ENCODE results near the gene KL. TPM values are rescaled to one million over a fixed set of nuclear protein-coding genes. Genes with fewer than 3 reads are reported as not detected.

Gene KL
- total RNA-seq, 1 donor from 2014 or later = 3.6 TPM

DNA sequence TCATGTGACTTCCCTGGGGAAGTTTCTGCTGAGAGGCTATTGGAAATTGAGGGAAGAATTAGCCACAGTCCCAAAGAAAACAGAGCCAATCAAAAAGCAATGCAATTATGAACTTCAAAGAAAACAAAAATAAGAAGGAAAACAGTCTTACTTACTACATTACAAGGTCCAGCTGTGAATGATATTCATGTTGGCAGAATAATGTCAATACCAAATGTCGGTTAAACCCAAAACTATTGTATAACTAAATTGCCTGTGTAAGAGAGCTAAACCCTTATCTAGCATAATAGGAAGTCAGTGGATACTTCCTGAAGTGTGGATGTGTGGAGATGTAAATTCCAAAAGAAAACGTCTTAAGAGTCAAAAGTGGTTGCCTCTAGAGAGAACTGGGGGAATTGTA, 12.4 kb downstream of the KL start:
- Mint-ChIP-seq H3K36me3 (no peaks in the 10 kb centered on the region), H3K27ac (no peak overlapping the region), H3K9me3 (peaks cover 6% of the 10 kb centered on the region), H3K27me3 (peaks cover 11% of the 10 kb centered on the region), H3K4me3 (no peak overlapping the region), H3K4me1 (ENCODE audit: unreplicated experiment) (no peaks in the 10 kb centered on the region)
- no peak for DNase-seq (ENCODE audit: extremely low spot score, unreplicated experiment)
- TF ChIP-seq, protein P1, sequence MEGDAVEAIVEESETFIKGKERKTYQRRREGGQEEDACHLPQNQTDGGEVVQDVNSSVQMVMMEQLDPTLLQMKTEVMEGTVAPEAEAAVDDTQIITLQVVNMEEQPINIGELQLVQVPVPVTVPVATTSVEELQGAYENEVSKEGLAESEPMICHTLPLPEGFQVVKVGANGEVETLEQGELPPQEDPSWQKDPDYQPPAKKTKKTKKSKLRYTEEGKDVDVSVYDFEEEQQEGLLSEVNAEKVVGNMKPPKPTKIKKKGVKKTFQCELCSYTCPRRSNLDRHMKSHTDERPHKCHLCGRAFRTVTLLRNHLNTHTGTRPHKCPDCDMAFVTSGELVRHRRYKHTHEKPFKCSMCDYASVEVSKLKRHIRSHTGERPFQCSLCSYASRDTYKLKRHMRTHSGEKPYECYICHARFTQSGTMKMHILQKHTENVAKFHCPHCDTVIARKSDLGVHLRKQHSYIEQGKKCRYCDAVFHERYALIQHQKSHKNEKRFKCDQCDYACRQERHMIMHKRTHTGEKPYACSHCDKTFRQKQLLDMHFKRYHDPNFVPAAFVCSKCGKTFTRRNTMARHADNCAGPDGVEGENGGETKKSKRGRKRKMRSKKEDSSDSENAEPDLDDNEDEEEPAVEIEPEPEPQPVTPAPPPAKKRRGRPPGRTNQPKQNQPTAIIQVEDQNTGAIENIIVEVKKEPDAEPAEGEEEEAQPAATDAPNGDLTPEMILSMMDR (conservative IDR thresholded peaks at IDR 0.05) = no peak

DNA sequence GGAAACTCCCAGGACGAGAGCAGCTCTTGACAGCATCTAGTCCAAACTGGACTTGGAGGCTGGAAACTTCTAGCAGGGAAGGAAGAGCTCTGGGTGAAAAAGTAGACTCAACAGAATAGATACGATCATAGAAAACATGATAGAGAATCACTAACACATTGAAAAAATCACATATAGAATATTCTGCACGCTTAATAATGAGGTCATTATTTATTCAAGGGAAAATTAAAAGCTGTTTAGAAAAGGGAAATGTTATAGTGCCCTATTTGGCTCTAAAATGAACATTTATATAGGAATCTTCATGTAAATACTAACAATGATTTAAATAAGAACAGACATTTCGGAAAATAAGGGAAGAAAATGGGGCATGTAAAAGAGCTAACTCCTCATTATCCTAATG, 15.1 kb downstream of the KL start:
- Mint-ChIP-seq H3K27me3 (peaks cover 3% of the 10 kb centered on the region), H3K4me3 (no peak overlapping the region), H3K9me3 (peaks cover 6% of the 10 kb centered on the region), H3K36me3 (no peaks in the 10 kb centered on the region), H3K4me1 (ENCODE audit: unreplicated experiment) (peaks cover 10% of the 10 kb centered on the region), H3K27ac (no peak overlapping the region)
- no peak for DNase-seq (ENCODE audit: extremely low spot score, unreplicated experiment)
- TF ChIP-seq, protein P1 (conservative IDR thresholded peaks at IDR 0.05) = no peak

DNA sequence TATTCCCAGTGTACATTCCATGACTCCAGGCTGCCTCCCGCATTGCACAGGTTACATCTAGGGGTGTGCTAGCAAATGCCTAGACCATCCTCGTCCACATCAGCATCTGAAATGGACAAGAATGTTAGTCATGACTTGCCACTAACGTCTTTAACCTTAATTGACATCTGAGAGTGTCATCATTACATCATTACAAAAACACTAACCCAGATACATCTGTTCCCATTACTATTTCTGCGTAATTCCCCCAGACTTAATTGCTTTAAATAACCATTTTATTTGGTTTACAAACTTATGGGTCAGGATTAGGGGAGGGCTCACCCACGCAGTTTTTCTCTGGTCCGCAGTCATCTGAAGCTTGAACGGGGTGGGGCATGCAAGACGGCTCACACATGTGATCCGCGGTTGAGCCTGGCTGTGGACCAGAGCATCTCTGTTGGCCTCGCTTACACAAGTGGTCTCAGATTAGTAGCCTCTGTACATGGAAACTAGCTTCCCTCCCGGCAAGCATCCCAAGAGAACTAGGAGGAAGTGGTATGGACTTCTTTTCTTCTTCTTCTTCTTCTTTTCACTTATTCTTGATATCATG, 15.9 kb downstream of the KL start:
- TF ChIP-seq, protein P1 (conservative IDR thresholded peaks at IDR 0.05) = no peak
- H3K27me3 Mint-ChIP-seq = peaks cover 3% of the 10 kb centered on the region
- no peak overlapping the region for H3K27ac Mint-ChIP-seq

DNA sequence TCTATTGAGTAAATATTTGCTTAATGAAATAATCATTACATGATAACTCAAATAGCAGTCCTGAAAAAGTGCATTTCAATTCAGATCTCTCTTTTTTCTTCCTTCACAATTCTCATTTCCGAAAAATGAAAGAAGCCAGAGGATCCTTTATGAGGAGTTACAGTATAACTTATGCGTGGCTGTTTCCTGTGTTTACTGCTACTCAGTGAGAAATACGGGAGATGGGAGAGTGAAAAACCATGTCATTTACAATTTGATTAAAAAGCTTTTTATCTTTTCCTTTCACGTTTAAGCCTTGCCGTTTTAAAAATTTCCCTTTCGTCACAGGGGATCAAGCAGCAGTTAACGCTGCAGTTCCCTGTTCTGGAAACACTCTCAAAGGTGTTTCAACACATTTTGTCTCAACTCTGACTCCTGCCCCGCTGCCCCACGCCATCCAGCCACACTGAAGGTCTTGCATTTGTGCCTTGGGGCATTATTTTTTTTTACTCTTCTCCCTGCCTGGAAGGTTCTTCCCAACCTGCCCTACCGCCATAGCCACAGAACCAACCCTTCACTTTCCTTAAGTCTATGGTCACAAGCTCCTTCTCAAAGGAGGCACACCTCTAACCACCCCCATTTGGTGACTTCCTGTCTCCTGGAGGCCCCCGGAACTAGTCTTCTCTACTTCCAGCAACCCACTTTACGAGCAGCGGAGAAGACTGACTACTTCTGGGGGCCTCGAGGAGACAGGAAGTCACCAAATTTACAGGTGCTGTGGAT, 17.0 kb downstream of the KL start:
- Mint-ChIP-seq H3K4me3 (no peak overlapping the region), H3K27me3 (no peaks in the 10 kb centered on the region), H3K36me3 (no peaks in the 10 kb centered on the region), H3K4me1 (ENCODE audit: unreplicated experiment) (peaks cover 10% of the 10 kb centered on the region), H3K27ac (no peak overlapping the region), H3K9me3 (peaks cover 6% of the 10 kb centered on the region)
- no peak for DNase-seq (ENCODE audit: extremely low spot score, unreplicated experiment)
- TF ChIP-seq, protein P1 (conservative IDR thresholded peaks at IDR 0.05) = no peak

More for the DNA sequence above, 15.9 kb downstream of the KL start:
- Mint-ChIP-seq H3K4me3 (no peak overlapping the region), H3K36me3 (no peaks in the 10 kb centered on the region), H3K4me1 (ENCODE audit: unreplicated experiment) (peaks cover 10% of the 10 kb centered on the region), H3K9me3 (peaks cover 6% of the 10 kb centered on the region)
- DNase-seq (ENCODE audit: extremely low spot score, unreplicated experiment) = no peak

DNA sequence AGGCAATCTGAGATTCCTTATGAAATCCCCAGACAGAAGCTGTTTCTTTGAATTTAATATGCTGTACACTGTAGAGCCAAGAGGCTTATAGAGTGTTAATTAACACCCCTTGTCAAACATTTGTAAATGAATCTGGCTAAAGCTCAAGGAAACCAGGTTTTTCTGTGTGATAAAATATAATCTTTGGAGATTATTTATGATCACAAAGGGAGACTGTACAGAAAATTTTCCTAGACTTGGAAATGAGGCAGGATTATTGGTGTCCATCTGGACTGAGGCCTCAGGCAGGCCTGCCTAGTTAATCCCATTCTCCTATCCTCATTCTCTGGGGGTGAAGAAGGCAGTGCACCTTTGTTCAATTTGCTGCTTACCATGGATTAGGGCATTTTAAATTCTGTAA, 17.8 kb downstream of the KL start:
- Mint-ChIP-seq H3K27me3 (no peaks in the 10 kb centered on the region), H3K36me3 (no peaks in the 10 kb centered on the region), H3K4me3 (no peak overlapping the region), H3K9me3 (peaks cover 6% of the 10 kb centered on the region), H3K27ac (no peak overlapping the region), H3K4me1 (ENCODE audit: unreplicated experiment) (peaks cover 10% of the 10 kb centered on the region)
- TF ChIP-seq, protein P1 (conservative IDR thresholded peaks at IDR 0.05) = no peak
- DNase-seq (ENCODE audit: extremely low spot score, unreplicated experiment) = no peak
